Transverse colon (tissue), 3 donors: ENCODE results near the gene GJA5.

Experiments
- CTCF ChIP-seq, 5 experiments: fragments of 200-600 bp in 3 of 5; fragments of 450-650 bp in 2 of 5; sonication (generic) in 3 of 5; IDR thresholded peaks; 1 replicate in 2 of 5; 2 replicates in 3 of 5; pipeline ENCODE4 v1.5.1; 2016 to 2017; ENCODE audit warnings: antibody characterized with exemption in 5 of 5, inconsistent platforms in 3 of 5, mild to moderate bottlenecking in 2 of 5, moderate library complexity in 1 of 5
- EP300 ChIP-seq: sonication (generic); formaldehyde crosslinking; IDR thresholded peaks from one replicate; pipeline ENCODE4 v1.6.1; 2017; ENCODE audit warnings: antibody characterized with exemption, low read depth
- POLR2A ChIP-seq: fragments of 450-650 bp; IDR thresholded peaks from one replicate; pipeline ENCODE4 v1.6.1; 2016; ENCODE audit warnings: antibody characterized with exemption, mild to moderate bottlenecking, moderate library complexity

- TF ChIP-seq POLR2A (no peak), EP300 (no peak), CTCF (IDR thresholded peaks at IDR 0.05) (no peak)
Measured at GRCh38 chr1:147794570-147794969, 34.2 kb upstream of the GJA5 start.
